ENCODE measurements around the gene CKAP4.

The CKAP4 gene

DNA sequence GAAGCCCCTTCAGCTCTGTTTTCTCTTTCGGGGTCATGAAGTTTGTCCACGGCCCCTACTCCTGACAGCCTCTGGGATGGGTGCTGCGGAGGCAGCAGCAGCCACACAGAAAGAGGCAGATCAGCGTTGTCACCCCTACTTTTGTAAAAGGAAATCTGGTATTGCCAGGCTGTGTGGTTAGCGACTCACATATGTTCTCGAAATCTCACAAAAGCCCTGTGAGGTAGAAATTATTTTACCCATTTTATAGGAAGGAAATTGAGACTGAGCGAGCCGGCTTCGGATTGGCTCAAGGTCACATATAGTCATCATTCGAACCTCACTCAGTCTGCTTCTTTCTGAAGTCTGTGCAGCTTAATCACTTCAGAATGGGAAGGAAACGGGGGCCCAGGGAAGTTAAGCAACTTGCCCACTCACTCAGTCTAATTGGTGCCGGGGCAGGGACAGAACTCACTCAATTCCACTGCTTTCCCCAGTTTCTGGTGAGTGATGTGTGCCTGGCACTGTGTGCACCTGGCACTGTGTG, 1.1 kb upstream of the CKAP4 start:
- Histone ChIP-seq H3K4me3 (IDR thresholded peaks at IDR 0.05; ENCODE audit: insufficient read depth, low read depth, low read length) (no peak overlapping the region), H4K20me1 (ENCODE audit: insufficient read depth) (no peaks in the 10 kb centered on the region), H2AFZ (ENCODE audit: low read depth) (no peak overlapping the region), H3K27ac (no peak overlapping the region), H3K27me3 (ENCODE audit: insufficient read depth, low read depth) (no peaks in the 10 kb centered on the region), H3K36me3 (ENCODE audit: insufficient read depth) (no peaks in the 10 kb centered on the region), H3K4me2 (no peak overlapping the region), H3K9ac (no peak overlapping the region), H3K79me2 (ENCODE audit: insufficient read depth, low read depth) (no peaks in the 10 kb centered on the region), H3K4me1 (ENCODE audit: low read depth, poor library complexity, severe bottlenecking) (peaks cover 11% of the 10 kb centered on the region)
- TF ChIP-seq, protein P1, sequence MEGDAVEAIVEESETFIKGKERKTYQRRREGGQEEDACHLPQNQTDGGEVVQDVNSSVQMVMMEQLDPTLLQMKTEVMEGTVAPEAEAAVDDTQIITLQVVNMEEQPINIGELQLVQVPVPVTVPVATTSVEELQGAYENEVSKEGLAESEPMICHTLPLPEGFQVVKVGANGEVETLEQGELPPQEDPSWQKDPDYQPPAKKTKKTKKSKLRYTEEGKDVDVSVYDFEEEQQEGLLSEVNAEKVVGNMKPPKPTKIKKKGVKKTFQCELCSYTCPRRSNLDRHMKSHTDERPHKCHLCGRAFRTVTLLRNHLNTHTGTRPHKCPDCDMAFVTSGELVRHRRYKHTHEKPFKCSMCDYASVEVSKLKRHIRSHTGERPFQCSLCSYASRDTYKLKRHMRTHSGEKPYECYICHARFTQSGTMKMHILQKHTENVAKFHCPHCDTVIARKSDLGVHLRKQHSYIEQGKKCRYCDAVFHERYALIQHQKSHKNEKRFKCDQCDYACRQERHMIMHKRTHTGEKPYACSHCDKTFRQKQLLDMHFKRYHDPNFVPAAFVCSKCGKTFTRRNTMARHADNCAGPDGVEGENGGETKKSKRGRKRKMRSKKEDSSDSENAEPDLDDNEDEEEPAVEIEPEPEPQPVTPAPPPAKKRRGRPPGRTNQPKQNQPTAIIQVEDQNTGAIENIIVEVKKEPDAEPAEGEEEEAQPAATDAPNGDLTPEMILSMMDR (conservative IDR thresholded peaks at IDR 0.05; ENCODE audit: low read depth, low read length) = no peak

DNA sequence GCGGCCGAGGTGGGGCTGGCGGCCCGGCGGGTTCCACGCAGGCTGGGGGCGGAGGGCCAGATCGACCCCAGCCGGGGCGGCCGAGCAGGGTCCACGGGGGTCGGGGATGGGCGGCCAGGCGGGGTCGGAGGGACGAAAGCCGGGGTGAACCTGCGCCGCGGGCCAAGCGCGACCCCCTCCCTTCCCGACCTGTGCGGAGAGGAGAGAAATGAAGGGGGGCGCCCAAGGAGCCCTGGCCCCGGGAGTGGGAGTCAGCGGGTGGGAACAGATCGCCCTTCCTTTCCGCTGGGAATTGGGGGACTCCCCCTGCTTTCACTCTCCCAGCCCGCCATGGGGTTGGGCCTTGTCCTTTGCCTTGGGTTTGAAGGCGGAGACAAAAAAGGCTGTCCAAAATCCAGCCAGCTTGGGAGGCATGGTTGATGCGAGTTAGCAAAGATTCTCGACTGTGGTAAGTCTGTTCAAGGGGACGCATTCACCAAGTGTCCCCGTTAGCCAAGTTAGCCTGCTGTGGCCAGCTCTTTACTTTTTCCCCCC, 559 bp upstream of the CKAP4 start:
- H4K20me1 ChIP-seq (ENCODE audit: insufficient read depth) = no peaks in the 10 kb centered on the region
- peak overlapping the region; percentile 55; the same call in 1 of the 2 replicates for H3K9ac ChIP-seq
- H3K4me2 ChIP-seq = peak overlapping the region; percentile 18; the same call in 1 of the 2 replicates
- peak overlapping the region; percentile 49 for H2AFZ ChIP-seq (ENCODE audit: low read depth)
- no peaks in the 10 kb centered on the region for H3K79me2 ChIP-seq (ENCODE audit: insufficient read depth, low read depth)
- no peak overlapping the region for H3K27ac ChIP-seq
- no peaks in the 10 kb centered on the region for H3K36me3 ChIP-seq (ENCODE audit: insufficient read depth)
- peaks cover 11% of the 10 kb centered on the region for H3K4me1 ChIP-seq (ENCODE audit: low read depth, poor library complexity, severe bottlenecking)
- TF ChIP-seq, protein P1 (conservative IDR thresholded peaks at IDR 0.05; ENCODE audit: low read depth, low read length) = no peak
- no peaks in the 10 kb centered on the region for H3K27me3 ChIP-seq (ENCODE audit: insufficient read depth, low read depth)
- no peak overlapping the region for H3K4me3 ChIP-seq (IDR thresholded peaks at IDR 0.05; ENCODE audit: insufficient read depth, low read depth, low read length)

DNA sequence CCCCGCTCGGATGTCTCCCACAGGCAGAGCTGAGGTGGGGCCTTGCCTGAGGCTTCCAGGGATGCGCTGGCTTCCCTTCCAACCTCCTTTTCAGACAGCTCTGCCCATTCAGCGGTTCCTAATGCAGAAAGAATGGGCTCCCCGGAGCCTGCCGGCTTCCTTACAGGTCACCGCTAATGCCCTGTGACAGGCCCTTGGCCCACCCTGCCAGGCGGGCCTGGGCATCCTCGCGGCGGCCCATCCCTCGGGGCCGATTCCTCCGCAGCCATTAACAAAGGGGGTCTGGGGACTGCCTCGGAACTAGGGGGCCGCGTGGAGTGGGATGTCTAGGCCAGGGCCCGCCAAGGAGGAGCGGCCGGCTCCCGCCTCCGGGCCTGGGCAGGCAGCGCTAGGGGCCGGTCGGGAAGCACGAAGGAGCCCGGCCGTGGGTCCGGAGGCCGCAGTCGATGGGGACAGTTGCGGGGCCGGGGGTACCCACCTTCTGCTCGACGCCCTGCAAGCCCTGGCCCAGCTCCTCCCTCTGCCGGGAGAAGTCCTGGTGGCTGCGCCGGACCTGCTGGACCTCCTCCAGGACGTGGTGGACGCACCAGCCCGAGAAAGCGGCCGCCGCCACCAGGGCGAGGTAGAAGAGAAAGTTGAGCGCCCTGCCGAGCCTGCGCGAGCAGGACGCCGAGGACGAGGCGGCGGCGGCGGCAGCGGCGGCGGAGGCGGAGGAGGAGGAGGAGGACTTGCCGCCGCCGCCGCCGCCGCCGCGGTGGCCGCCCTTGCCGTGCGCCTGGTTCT, 738 bp downstream of the CKAP4 start:
- Histone ChIP-seq H2AFZ (ENCODE audit: low read depth) (peak overlapping the region; percentile 61), H3K4me2 (peak overlapping the region; percentile 71), H3K27ac (no peak overlapping the region), H3K4me1 (ENCODE audit: low read depth, poor library complexity, severe bottlenecking) (peaks cover 11% of the 10 kb centered on the region), H3K9ac (peak overlapping the region; percentile 50; the same call in 1 of the 2 replicates), H4K20me1 (ENCODE audit: insufficient read depth) (no peaks in the 10 kb centered on the region), H3K36me3 (ENCODE audit: insufficient read depth) (no peaks in the 10 kb centered on the region), H3K4me3 (IDR thresholded peaks at IDR 0.05; ENCODE audit: insufficient read depth, low read depth, low read length) (no peak overlapping the region), H3K27me3 (ENCODE audit: insufficient read depth, low read depth) (no peaks in the 10 kb centered on the region), H3K79me2 (ENCODE audit: insufficient read depth, low read depth) (no peaks in the 10 kb centered on the region)
- TF ChIP-seq, protein P1 (conservative IDR thresholded peaks at IDR 0.05; ENCODE audit: low read depth, low read length) = no peak

DNA sequence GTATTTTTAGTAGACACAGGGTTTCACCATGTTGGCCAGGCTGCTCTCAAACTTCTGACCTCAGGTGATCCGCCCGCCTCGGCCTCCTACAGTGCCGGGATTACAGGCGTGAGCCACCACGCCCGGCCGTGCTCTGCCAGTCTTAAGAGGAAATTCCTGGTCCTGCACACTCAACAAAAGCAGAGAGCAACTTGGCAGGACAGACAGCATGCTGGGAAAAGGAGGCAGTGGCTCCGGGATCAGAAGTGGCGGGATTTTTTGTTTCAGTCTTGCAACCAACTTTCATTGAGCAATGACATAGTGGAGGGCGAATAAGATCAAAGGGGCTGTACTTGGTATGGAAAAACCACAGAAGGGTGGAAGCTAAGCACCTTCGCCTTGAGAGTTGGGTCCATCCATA, 2.1 kb downstream of the CKAP4 start:
- Histone ChIP-seq H3K27ac (no peak overlapping the region), H3K9ac (no peak overlapping the region), H3K4me1 (ENCODE audit: low read depth, poor library complexity, severe bottlenecking) (peaks cover 11% of the 10 kb centered on the region), H3K4me3 (IDR thresholded peaks at IDR 0.05; ENCODE audit: insufficient read depth, low read depth, low read length) (no peak overlapping the region), H3K27me3 (ENCODE audit: insufficient read depth, low read depth) (no peaks in the 10 kb centered on the region), H2AFZ (ENCODE audit: low read depth) (no peak overlapping the region), H3K79me2 (ENCODE audit: insufficient read depth, low read depth) (no peaks in the 10 kb centered on the region), H4K20me1 (ENCODE audit: insufficient read depth) (no peaks in the 10 kb centered on the region), H3K36me3 (ENCODE audit: insufficient read depth) (no peaks in the 10 kb centered on the region), H3K4me2 (no peak overlapping the region; the same call in 1 of the 2 replicates)
- TF ChIP-seq, protein P1 (conservative IDR thresholded peaks at IDR 0.05; ENCODE audit: low read depth, low read length) = no peak

Data from KMS-11 (cell line).